KBM-7 (cell line): ENCODE results near the gene SFRP5.
A peak's percentile ranks its signal among the peaks of the same experiment; 100 is the strongest.

Experiments
- DNase-seq: peaks from one replicate; pipeline ENCODE4 v3.0.0-alpha.2; 2015
- in situ Hi-C: fragments of 300-500 bp; cut with MboI; formaldehyde crosslinking; loops from 2 replicates; pipeline ENCODE4 v1.14.3; 2020; ENCODE audit warnings: low sequenced_read_pairs, low pct_unique_long_range_greater_than_20kb, mixed read lengths

The SFRP5 gene

GRCh38 chr10:97766996-97767924, 4.5 kb downstream of the SFRP5 start:
- in situ Hi-C loops: no loop called here
- DNase-seq: no peak

GRCh38 chr10:97766106-97766810, 5.5 kb downstream of the SFRP5 start:
- in situ Hi-C loops: no loop called here

DNA sequence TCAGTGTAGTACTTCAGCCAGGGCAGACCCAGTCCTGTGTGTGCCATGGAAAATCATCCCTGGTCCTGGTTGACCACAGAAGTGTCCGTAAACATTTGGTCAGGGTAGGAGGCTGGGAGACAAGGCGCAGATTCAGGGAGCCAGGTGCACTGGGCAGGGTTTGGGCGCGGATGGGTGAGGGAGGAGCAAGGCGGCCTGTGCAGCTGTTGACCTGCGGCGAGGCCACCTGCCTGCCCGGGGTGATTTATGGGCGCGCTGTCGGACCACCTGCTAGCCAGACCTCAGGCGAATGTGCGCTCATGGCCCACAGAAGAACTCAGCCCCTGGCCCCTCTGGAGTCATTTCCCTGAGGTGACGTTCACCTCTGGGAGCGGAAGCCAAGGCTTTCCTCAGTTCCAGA, 6.6 kb downstream of the SFRP5 start:
- no peak for DNase-seq
- in situ Hi-C loops: no loop called here

More at GRCh38 chr10:97766106-97766810, 5.5 kb downstream of the SFRP5 start:
- DNase-seq: no peak

DNA sequence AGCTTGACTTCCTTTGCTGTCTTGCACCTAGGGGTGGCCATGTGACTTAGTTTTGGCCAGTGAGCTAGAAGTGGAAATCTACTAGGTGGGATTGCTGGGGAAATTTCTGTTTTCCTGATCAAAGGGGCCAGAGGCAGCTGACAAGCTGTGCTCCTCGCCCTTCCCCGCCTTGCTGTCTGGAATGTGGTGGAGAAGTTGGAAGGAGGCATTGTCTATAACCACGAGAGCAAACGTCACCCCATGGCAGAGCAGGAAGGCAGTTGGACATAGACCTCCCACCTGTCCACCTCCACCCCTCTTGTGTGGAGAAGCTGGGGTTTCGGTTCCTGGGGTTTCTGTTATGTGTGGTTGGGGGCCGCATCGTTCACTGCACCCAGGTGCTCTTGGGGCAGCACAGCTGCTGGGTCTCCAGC, 7.3 kb downstream of the SFRP5 start:
- in situ Hi-C loops: no loop called here
- DNase-seq: no peak

DNA sequence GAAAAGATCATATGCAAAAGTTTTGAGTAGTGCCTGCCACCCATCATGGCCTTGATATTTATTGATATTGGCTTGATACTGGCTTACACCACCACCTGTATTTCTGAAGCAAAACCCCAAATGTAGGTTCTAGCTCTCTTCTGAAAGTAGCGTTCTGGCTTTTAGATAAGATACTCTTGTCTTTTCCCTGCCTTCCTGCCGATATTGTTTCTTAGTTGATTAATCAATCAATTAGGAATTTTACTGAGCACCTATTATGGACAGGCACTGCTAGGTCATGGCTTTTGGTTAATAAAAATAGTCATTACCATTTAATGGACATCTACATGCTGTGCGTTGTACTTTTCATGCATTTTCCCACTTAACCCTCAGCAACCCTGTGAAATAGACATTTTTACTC, 7.9 kb downstream of the SFRP5 start:
- in situ Hi-C loops: no loop called here
- DNase-seq: no peak

- no peak for DNase-seq
- in situ Hi-C loops: no loop called here
These were observed 8.4 kb downstream of the SFRP5 start for GRCh38 chr10:97763411-97763810.

GRCh38 chr10:97762816-97763215, 9.0 kb downstream of the SFRP5 start:
- in situ Hi-C loops: no loop called here
- DNase-seq: no peak

- in situ Hi-C loops: no loop called here
- no peak for DNase-seq
These were observed 9.7 kb downstream of the SFRP5 start for GRCh38 chr10:97762056-97762455.

DNA sequence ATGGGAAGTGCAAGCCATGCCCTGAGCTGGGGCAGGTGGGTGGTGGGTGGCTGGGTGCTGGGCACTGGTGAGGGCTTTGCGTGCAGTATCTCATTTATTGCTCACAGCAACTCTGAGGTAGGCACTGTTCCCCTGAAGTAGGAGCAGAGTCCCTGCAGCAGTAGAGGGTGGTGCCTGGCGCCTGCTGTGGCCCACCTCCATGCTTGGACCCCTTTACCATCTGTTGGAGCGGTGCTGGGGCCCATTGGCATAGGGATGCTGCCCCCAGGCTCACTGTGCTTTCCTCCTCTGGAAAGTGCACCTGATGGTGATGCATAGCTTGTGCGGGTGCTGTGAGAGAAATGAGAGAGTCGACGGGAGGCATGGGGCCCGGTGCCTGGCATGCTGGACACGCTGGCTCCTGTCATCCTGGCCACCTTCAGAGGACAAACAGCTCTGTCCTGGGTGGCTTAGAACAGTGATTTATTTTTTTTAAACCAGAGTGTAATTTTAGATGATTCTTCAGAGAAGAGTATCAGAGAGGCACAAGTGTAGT, 10.4 kb downstream of the SFRP5 start:
- DNase-seq: no peak
- in situ Hi-C loops: no loop called here

DNA sequence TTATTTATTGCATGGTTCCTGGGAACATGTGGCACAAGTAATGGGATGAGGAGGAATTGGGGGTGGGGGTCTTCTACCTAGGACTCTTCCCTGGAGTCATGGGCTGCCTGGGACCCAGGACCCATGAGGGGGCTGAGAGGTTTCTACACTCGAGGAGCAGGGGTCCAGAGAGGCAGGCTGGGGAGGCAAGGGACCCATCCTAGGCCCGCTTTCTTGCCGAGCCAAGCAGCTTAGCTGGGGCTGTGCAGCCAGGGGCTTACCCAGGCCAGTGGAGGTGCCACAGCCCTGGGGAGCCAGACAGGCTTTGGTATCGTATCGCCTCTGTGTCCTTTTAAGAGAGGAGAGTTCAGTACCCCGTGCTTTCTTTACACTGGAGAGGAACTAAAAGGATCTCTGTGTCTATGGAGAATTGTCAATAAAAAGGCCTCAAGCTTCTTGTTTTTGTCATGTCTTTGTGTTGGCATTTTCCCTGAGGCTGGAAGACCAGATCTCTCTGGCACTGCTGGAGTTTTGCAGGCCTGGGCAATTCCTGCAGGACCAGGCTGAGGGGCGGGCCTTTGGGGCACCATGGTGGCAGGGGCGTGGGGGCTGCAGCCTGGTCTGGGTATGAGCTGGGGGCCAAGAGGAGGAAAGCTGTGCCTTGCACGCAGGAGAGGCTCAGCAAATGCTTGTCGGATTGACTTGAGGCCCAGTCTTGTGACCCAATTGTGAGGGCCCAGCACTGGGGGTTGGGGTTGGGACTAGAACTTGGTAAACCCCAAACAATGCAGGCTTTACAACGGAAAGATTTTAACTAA, 11.1 kb downstream of the SFRP5 start:
- DNase-seq: no peak
- in situ Hi-C loops: no loop called here

DNA sequence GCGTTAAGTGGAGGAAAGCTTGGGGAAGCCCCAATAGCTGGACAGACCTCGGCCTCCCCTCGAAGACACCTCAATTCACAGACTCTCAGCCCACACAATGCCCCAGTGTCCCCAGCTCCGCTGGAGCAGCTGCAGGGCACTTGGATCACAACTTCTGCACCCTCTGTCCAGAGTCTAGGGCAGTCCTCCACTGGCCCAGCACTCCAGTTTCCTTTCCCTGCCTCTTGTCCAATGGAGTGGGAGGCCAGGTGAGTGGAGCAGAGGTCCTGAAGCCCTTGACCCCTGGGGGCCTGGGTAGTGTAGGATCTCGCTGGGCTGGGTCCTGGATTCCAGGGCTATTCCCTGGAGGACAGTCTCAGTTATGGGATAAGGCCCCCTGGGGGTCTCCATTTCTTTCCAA, 11.9 kb downstream of the SFRP5 start:
- in situ Hi-C loops: no loop called here
- DNase-seq: no peak

GRCh38 chr10:97759158-97759887, 12.5 kb downstream of the SFRP5 start:
- DNase-seq: peak; percentile 55
- in situ Hi-C loops: no loop called here

DNA sequence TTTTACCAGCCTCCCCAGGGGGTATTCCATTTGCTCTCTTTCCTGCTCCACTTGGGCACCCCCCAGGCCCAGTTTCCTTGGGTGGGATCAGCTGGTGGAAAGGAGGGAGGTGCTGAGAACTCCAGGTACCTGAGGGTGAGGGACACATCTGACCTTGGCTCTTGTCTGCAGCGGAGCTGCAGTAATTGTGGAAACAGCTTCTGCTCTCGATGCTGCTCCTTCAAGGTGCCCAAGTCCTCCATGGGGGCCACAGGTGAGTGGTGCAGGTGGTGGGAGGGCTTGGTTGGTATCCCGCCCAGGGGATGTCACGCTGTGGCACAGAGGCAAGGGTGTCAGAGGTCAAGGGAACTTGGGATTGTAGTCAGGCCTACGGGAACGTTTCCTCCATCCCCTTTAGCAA, 14.3 kb downstream of the SFRP5 start:
- DNase-seq: no peak
- in situ Hi-C loops: no loop called here

DNA sequence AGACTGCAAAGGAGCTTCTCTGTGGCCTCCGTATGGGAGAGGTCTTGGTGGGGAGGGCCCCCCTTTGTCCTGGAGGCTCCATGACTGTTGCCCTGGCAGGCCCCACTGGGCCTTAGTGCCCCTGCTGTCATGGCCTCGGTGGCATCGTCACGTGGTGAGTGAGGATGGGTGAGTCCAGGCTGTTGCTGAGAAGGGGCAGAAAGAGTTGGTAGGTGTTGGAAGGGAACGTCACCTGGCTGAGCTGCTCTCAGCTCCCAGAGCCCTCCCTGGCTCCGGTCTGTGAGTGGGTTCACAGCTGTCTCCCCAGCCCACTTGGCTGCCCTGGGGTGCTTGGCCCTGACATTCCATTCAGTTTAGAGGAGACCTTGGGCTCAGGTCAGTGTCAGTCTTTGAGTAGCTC, 16.1 kb downstream of the SFRP5 start:
- in situ Hi-C loops: no loop called here
- no peak for DNase-seq

DNA sequence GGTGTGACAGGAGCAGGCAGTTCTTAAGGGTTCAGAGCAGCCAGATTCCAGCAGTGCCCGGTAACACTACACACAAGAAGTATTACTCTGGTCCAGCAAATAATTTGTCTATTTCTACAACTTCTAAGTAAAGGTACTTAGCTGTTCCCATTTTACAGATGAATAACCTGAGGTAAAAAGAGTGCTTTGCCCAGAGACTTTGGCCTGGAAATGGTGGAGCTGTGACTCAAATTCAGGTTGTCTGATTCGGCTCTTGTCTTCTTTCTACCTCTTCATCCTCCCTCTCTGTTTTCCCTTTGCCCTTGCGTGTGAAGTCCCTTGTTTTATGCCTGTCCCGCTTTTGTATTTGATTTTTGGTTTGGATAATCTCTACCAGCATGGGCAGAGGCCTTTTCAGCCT, 17.1 kb downstream of the SFRP5 start:
- in situ Hi-C loops: no loop called here
- no peak for DNase-seq

DNA sequence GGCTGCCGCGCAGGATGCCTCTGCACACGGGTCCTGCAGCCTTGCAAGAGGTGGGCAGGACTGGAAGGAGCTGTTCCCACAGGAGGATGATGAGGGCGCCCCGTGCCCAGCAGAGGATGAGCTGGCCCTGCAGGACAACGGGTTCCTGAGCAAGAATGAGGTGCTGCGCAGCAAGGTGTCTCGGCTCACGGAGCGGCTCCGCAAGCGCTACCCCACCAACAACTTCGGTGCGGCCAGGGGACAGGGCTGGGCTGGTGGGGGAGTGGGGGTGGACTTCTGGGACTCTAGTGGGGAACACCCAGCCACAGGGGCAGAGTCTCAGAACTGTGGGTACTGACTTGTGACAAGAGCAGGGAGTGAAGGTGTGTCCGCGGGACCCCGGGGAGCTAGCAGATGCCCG, 18.8 kb downstream of the SFRP5 start:
- DNase-seq: no peak
- in situ Hi-C loops: no loop called here

DNA sequence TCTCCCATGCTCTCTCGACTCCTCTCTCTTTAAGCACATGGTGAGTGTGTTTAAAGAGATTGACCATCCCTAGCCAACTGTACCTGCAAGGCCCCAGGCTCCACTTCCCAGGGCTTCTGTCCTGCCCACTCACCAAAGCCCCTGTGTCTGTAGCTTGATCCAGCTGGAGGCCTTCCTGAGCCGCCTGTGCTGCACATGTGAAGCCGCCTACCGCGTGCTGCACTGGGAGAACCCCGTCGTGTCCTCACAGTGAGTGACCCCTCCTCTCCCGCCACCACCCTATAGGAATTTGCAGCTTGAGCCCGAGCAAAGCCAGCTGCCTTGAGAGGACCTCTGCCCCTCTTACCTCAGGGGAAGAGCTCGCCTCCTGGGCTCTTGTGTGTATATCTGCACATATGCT, 23.7 kb downstream of the SFRP5 start:
- in situ Hi-C loops: no loop called here
- DNase-seq: no peak

GRCh38 chr10:97747573-97747972, 24.2 kb downstream of the SFRP5 start:
- in situ Hi-C loops: no loop called here
- DNase-seq: no peak
